HG03196 (cell line): ENCODE data around the gene H19.

Experiments used
- ATAC-seq: cut with Tn5 transposase; IDR thresholded peaks from one replicate; pipeline ENCODE4 v1.9.1; 2021; ENCODE audit not compliant: unreplicated experiment

The H19 gene

GRCh38 chr11:1997755-1998154 lies at the start of gene H19:
Gene H19 (minus strand): TSS chr11:1997842.
- ATAC-seq, result no peak

- ATAC-seq, result no peak
Measured at GRCh38 chr11:2041963-2042362, 44.3 kb upstream of the H19 start.

GRCh38 chr11:2041153-2041552 lies 43.5 kb upstream of the H19 start:
- no peak for ATAC-seq

GRCh38 chr11:2039198-2039759 lies 41.6 kb upstream of the H19 start:
- no peak for ATAC-seq

GRCh38 chr11:2036863-2037486 lies 39.3 kb upstream of the H19 start:
- ATAC-seq, result no peak

GRCh38 chr11:2035382-2035781 lies 37.7 kb upstream of the H19 start:
- no peak for ATAC-seq

- no peak for ATAC-seq
Measured at GRCh38 chr11:2031058-2031457, 33.4 kb upstream of the H19 start.

- no peak for ATAC-seq
Measured at GRCh38 chr11:2027708-2028107, 30.1 kb upstream of the H19 start.

GRCh38 chr11:2015025-2015424 lies 17.4 kb upstream of the H19 start:
- no peak for ATAC-seq

- ATAC-seq, result no peak
Measured at GRCh38 chr11:2012440-2012839, 14.8 kb upstream of the H19 start.

- ATAC-seq, result no peak
Measured at GRCh38 chr11:2004466-2004865, 6.8 kb upstream of the H19 start.

GRCh38 chr11:2002807-2003206 lies 5.2 kb upstream of the H19 start:
- ATAC-seq, result no peak

- ATAC-seq, result no peak
Measured at GRCh38 chr11:2002042-2002776, 4.6 kb upstream of the H19 start.

GRCh38 chr11:1998861-1999260 lies 1.2 kb upstream of the H19 start:
- ATAC-seq, result no peak

GRCh38 chr11:1998290-1998689 lies 648 bp upstream of the H19 start:
- ATAC-seq, result no peak

GRCh38 chr11:1994121-1994520 lies 3.5 kb downstream of the H19 start:
- no peak for ATAC-seq

- no peak for ATAC-seq
Measured at GRCh38 chr11:1992111-1992510, 5.5 kb downstream of the H19 start.

- ATAC-seq, result no peak
Measured at GRCh38 chr11:1990872-1991578, 6.6 kb downstream of the H19 start.

- ATAC-seq, result no peak
Measured at GRCh38 chr11:1989953-1990352, 7.7 kb downstream of the H19 start.

- ATAC-seq, result no peak
Measured at GRCh38 chr11:1988667-1989317, 8.8 kb downstream of the H19 start.

GRCh38 chr11:1988174-1988573 lies 9.5 kb downstream of the H19 start:
- ATAC-seq, result no peak
